Activated CD4-positive, alpha-beta memory T cell treated with anti-CD3 and anti-CD28 coated beads for 36 hours (primary cell): ENCODE results near the gene CADM2. TPM values are rescaled to one million over a fixed set of nuclear protein-coding genes. Genes with fewer than 3 reads are reported as not detected.

Experiments used
- CTCF ChIA-PET: fragments of 350-600 bp; sonication (Branson Sonifier 250); formaldehyde crosslinking; loops from one replicate; lab custom pipeline; 2021; ENCODE audit warnings: antibody characterized with exemption, inconsistent platforms; lab: Charles Lee
- POLR2A ChIA-PET: fragments of 350-600 bp; sonication (Branson Sonifier 250); formaldehyde crosslinking; loops from one replicate; lab custom pipeline; 2021; ENCODE audit warnings: antibody characterized with exemption; lab: Charles Lee
- DNase-seq: peaks from one replicate; pipeline ENCODE4 v3.0.0-alpha.2; 2020
- H3K27ac Mint-ChIP-seq: one replicate; pipeline ENCODE4 v1.8.0; 2021; ENCODE audit warnings: mixed read lengths
- H3K27me3 Mint-ChIP-seq: one replicate; pipeline ENCODE4 v1.8.0; 2021; ENCODE audit warnings: mixed read lengths
- H3K36me3 Mint-ChIP-seq: one replicate; pipeline ENCODE4 v1.8.0; 2021; ENCODE audit warnings: mixed read lengths
- H3K4me1 Mint-ChIP-seq: one replicate; pipeline ENCODE4 v1.8.0; 2021; ENCODE audit warnings: low read depth, mixed read lengths
- H3K4me3 Mint-ChIP-seq: one replicate; pipeline ENCODE4 v1.8.0; 2021; ENCODE audit warnings: mild to moderate bottlenecking, mixed read lengths
- H3K9me3 Mint-ChIP-seq: one replicate; pipeline ENCODE4 v1.8.0; 2021; ENCODE audit warnings: mixed read lengths
- intact Hi-C: fragments of 100-400 bp; cut with micrococcal nuclease; formaldehyde crosslinking; loops from one replicate; pipeline ENCODE4 v1.15.1; 2023
- total RNA-seq, 2 experiments: library from RNA; stranded (reverse); gene quantifications; one replicate each; pipeline ENCODE4 v1.2.3, GENCODE V29; 2021

The CADM2 gene
- total RNA-seq, 2 experiments from 2014 or later, result not detected

- ChIA-PET CTCF (no interaction called here), POLR2A (no interaction called here)
- DNase-seq, result no peak
- H3K9me3 Mint-ChIP-seq, result peaks cover 14% of the 10 kb centered on the region
- no peaks in the 10 kb centered on the region for H3K36me3 Mint-ChIP-seq
- no peak overlapping the region for H3K27ac Mint-ChIP-seq
- H3K4me1 Mint-ChIP-seq, result no peaks in the 10 kb centered on the region
- intact Hi-C loops, result no loop called here
- H3K27me3 Mint-ChIP-seq, result no peaks in the 10 kb centered on the region
- H3K4me3 Mint-ChIP-seq, result no peak overlapping the region
These were observed 667.9 kb downstream of the CADM2 start for GRCh38 chr3:85626662-85627061.

GRCh38 chr3:85627932-85628331, 669.1 kb downstream of the CADM2 start:
- no peaks in the 10 kb centered on the region for H3K27me3 Mint-ChIP-seq
- ChIA-PET POLR2A (no interaction called here), CTCF (no interaction called here)
- DNase-seq, result no peak
- intact Hi-C loops, result no loop called here
- no peaks in the 10 kb centered on the region for H3K4me1 Mint-ChIP-seq
- H3K9me3 Mint-ChIP-seq, result peaks cover 8% of the 10 kb centered on the region
- no peaks in the 10 kb centered on the region for H3K36me3 Mint-ChIP-seq
- H3K27ac Mint-ChIP-seq, result no peak overlapping the region
- H3K4me3 Mint-ChIP-seq, result no peak overlapping the region

GRCh38 chr3:85631070-85631469, 672.3 kb downstream of the CADM2 start:
- no peaks in the 10 kb centered on the region for H3K36me3 Mint-ChIP-seq
- no peak for DNase-seq
- POLR2A ChIA-PET, result no interaction called here
- no peaks in the 10 kb centered on the region for H3K27me3 Mint-ChIP-seq
- no peak overlapping the region for H3K27ac Mint-ChIP-seq
- CTCF ChIA-PET, result no interaction called here
- no peak overlapping the region for H3K4me3 Mint-ChIP-seq
- no peaks in the 10 kb centered on the region for H3K4me1 Mint-ChIP-seq
- intact Hi-C loops, result no loop called here
- peaks cover 3% of the 10 kb centered on the region for H3K9me3 Mint-ChIP-seq

GRCh38 chr3:85632921-85633320, 674.1 kb downstream of the CADM2 start:
- H3K9me3 Mint-ChIP-seq, result no peaks in the 10 kb centered on the region
- intact Hi-C loops, result no loop called here
- no peaks in the 10 kb centered on the region for H3K4me1 Mint-ChIP-seq
- H3K36me3 Mint-ChIP-seq, result no peaks in the 10 kb centered on the region
- ChIA-PET POLR2A (no interaction called here), CTCF (no interaction called here)
- H3K4me3 Mint-ChIP-seq, result no peak overlapping the region
- no peak for DNase-seq
- no peak overlapping the region for H3K27ac Mint-ChIP-seq
- H3K27me3 Mint-ChIP-seq, result no peaks in the 10 kb centered on the region

- Mint-ChIP-seq H3K36me3 (no peaks in the 10 kb centered on the region), H3K27me3 (no peaks in the 10 kb centered on the region), H3K4me1 (no peaks in the 10 kb centered on the region), H3K27ac (no peak overlapping the region), H3K9me3 (peaks cover 13% of the 10 kb centered on the region), H3K4me3 (no peak overlapping the region)
- DNase-seq, result no peak
- ChIA-PET POLR2A (no interaction called here), CTCF (no interaction called here)
- intact Hi-C loops, result no loop called here
These were observed 693.6 kb downstream of the CADM2 start for GRCh38 chr3:85652360-85652759.

- CTCF ChIA-PET, result interaction anchor here (0.6 kb wide), 1 partner anchor 946 kb away, joined by 4 read pairs; no protein-coding TSS in a partner anchor
- Mint-ChIP-seq H3K4me1 (no peaks in the 10 kb centered on the region), H3K4me3 (no peak overlapping the region), H3K36me3 (no peaks in the 10 kb centered on the region), H3K9me3 (no peaks in the 10 kb centered on the region), H3K27me3 (no peaks in the 10 kb centered on the region), H3K27ac (no peak overlapping the region)
- POLR2A ChIA-PET, result no interaction called here
- no peak for DNase-seq
- intact Hi-C loops, result no loop called here
These were observed 701.7 kb downstream of the CADM2 start for GRCh38 chr3:85660451-85660850.

GRCh38 chr3:85662462-85662861, 703.7 kb downstream of the CADM2 start:
- no peaks in the 10 kb centered on the region for H3K27me3 Mint-ChIP-seq
- intact Hi-C loops, result no loop called here
- H3K9me3 Mint-ChIP-seq, result no peaks in the 10 kb centered on the region
- no peak for DNase-seq
- CTCF ChIA-PET, result no interaction called here
- POLR2A ChIA-PET, result no interaction called here
- H3K4me3 Mint-ChIP-seq, result no peak overlapping the region
- no peak overlapping the region for H3K27ac Mint-ChIP-seq
- H3K4me1 Mint-ChIP-seq, result no peaks in the 10 kb centered on the region
- no peaks in the 10 kb centered on the region for H3K36me3 Mint-ChIP-seq

- CTCF ChIA-PET, result no interaction called here
- H3K4me1 Mint-ChIP-seq, result no peaks in the 10 kb centered on the region
- H3K36me3 Mint-ChIP-seq, result no peaks in the 10 kb centered on the region
- intact Hi-C loops, result no loop called here
- H3K9me3 Mint-ChIP-seq, result peaks cover 12% of the 10 kb centered on the region
- DNase-seq, result no peak
- H3K4me3 Mint-ChIP-seq, result no peak overlapping the region
- no peak overlapping the region for H3K27ac Mint-ChIP-seq
- no peaks in the 10 kb centered on the region for H3K27me3 Mint-ChIP-seq
- POLR2A ChIA-PET, result no interaction called here
These were observed 709.0 kb downstream of the CADM2 start for GRCh38 chr3:85667744-85668143.

GRCh38 chr3:85670634-85671205, 711.9 kb downstream of the CADM2 start:
- Mint-ChIP-seq H3K36me3 (no peaks in the 10 kb centered on the region), H3K27ac (no peak overlapping the region), H3K4me3 (no peak overlapping the region), H3K27me3 (no peaks in the 10 kb centered on the region), H3K4me1 (no peaks in the 10 kb centered on the region), H3K9me3 (peaks cover 14% of the 10 kb centered on the region)
- intact Hi-C loops, result no loop called here
- ChIA-PET POLR2A (no interaction called here), CTCF (no interaction called here)
- no peak for DNase-seq

GRCh38 chr3:85672761-85673160, 714.0 kb downstream of the CADM2 start:
- Mint-ChIP-seq H3K36me3 (no peaks in the 10 kb centered on the region), H3K27ac (no peak overlapping the region), H3K27me3 (no peaks in the 10 kb centered on the region), H3K4me1 (no peaks in the 10 kb centered on the region), H3K4me3 (no peak overlapping the region), H3K9me3 (peaks cover 13% of the 10 kb centered on the region)
- intact Hi-C loops, result no loop called here
- ChIA-PET POLR2A (no interaction called here), CTCF (no interaction called here)
- DNase-seq, result no peak

- no peak for DNase-seq
- CTCF ChIA-PET, result no interaction called here
- Mint-ChIP-seq H3K27me3 (no peaks in the 10 kb centered on the region), H3K9me3 (no peaks in the 10 kb centered on the region), H3K4me1 (no peaks in the 10 kb centered on the region), H3K36me3 (no peaks in the 10 kb centered on the region), H3K27ac (no peak overlapping the region), H3K4me3 (no peak overlapping the region)
- intact Hi-C loops, result no loop called here
- POLR2A ChIA-PET, result no interaction called here
These were observed 719.9 kb downstream of the CADM2 start for GRCh38 chr3:85678713-85679112.

GRCh38 chr3:85681906-85682305, 723.1 kb downstream of the CADM2 start:
- intact Hi-C loops, result no loop called here
- H3K27ac Mint-ChIP-seq, result no peak overlapping the region
- no peaks in the 10 kb centered on the region for H3K9me3 Mint-ChIP-seq
- DNase-seq, result no peak
- H3K36me3 Mint-ChIP-seq, result no peaks in the 10 kb centered on the region
- no peak overlapping the region for H3K4me3 Mint-ChIP-seq
- POLR2A ChIA-PET, result no interaction called here
- H3K4me1 Mint-ChIP-seq, result no peaks in the 10 kb centered on the region
- no peaks in the 10 kb centered on the region for H3K27me3 Mint-ChIP-seq
- CTCF ChIA-PET, result no interaction called here

- intact Hi-C loops, result no loop called here
- H3K4me1 Mint-ChIP-seq, result no peaks in the 10 kb centered on the region
- CTCF ChIA-PET, result no interaction called here
- no peak for DNase-seq
- POLR2A ChIA-PET, result no interaction called here
- no peaks in the 10 kb centered on the region for H3K36me3 Mint-ChIP-seq
- H3K27me3 Mint-ChIP-seq, result no peaks in the 10 kb centered on the region
- H3K4me3 Mint-ChIP-seq, result no peak overlapping the region
- H3K9me3 Mint-ChIP-seq, result peaks cover 7% of the 10 kb centered on the region
- H3K27ac Mint-ChIP-seq, result no peak overlapping the region
These were observed 732.4 kb downstream of the CADM2 start for GRCh38 chr3:85691196-85691595.
